ENCODE measurements around the gene COMMD4. TPM values are rescaled to one million over a fixed set of nuclear protein-coding genes. Genes with fewer than 3 reads are reported as not detected.
"Not testable (repeated sequence)": the region's sequence is repeated elsewhere in the genome, so short reads cannot be mapped to it uniquely, and the experiment has no call there.

Gene COMMD4
- total and polyA plus RNA-seq, 2 donors (not counting 3 experiments of a cell fraction or from before 2014, with no cell fraction given) = 114 to 244 TPM

DNA sequence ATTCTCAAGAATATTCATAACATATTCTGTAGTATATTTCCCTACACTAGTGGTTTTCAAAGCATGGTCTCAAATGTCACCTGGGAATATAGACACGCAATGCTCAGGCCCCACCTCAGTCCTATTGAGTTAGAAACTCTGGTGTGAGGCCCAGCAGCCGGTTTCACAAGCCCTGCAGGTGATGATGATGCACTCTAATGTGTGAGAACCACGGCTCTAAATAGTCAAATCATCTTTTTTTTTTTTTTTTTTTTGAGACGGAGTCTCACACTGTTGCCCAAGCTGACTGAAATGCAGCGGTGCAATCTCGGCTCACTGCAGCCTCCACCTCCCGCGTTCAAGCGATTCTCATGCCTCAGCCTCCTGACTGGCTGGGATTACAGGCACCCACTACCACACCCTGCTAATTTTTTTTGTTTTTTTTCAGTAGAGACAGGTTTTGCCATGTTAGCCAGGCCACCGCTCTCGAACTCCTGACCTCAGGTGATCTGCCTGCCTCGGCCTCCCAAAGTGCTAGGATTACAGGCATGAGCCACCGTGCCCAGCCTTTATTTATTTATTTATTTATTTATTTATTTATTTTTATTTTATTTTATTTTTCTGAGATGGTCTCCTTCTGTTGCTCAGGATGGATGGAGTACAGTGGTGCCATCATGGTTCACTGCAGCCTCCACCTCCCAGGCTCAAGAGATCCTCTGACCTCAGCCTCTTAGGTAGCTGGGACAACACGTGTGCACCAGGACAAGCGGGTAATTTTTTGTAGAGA is 2.0 kb upstream of the COMMD4 start:
- BruUV-seq (replicated peaks); FAIRE-seq; H3K27me3 ChIP-seq (ENCODE audit: control insufficient read depth in 2 of 2, insufficient read depth in 2 of 2, low read length in 2 of 2); H3K9ac ChIP-seq (replicated peaks; ENCODE audit: extremely low read depth, insufficient read depth, low read length); H3K27ac ChIP-seq (ENCODE audit: insufficient read depth, low read depth, low read length); H2AFZ ChIP-seq (ENCODE audit: low read depth, low read length); H3K9me3 ChIP-seq (replicated peaks; ENCODE audit: control insufficient read depth, insufficient read depth, low read length); H3K79me2 ChIP-seq (ENCODE audit: control insufficient read depth, insufficient read depth, low read length); POLR2A ChIA-PET; H3K36me3 ChIP-seq (ENCODE audit: control insufficient read depth in 2 of 2, extremely low read depth in 1 of 2, insufficient read depth in 2 of 2, low read length in 2 of 2); H4K20me1 ChIP-seq (replicated peaks; ENCODE audit: control insufficient read depth, extremely low read depth, insufficient read depth, low read length); intact Hi-C loops (cut with micrococcal nuclease); dilution Hi-C loops (cut with MboI; ENCODE audit: extremely low pct_ligation_motif_present, low sequenced_read_pairs); DNase-seq (ENCODE audit: low read depth, low spot score); H3K9me1 ChIP-seq (replicated peaks; ENCODE audit: control insufficient read depth, extremely low read depth, insufficient read depth, low read length); H3K4me3 ChIP-seq (replicated peaks in 1 of 3; ENCODE audit: insufficient read depth in 1 of 3, low read depth in 1 of 3, low read length in 3 of 3); H3K4me2 ChIP-seq (ENCODE audit: insufficient read depth, low read length): not testable (repeated sequence)
- CTCF ChIA-PET = interaction anchor here (1.1 kb wide), 1 partner anchor 34 kb away, joined by 3 read pairs; the partner anchor contains the start of gene MAN2C1
- peaks cover 10% of the 10 kb centered on the region for H3K4me1 ChIP-seq (ENCODE audit: control insufficient read depth, extremely low read depth, insufficient read depth, low read length)

DNA sequence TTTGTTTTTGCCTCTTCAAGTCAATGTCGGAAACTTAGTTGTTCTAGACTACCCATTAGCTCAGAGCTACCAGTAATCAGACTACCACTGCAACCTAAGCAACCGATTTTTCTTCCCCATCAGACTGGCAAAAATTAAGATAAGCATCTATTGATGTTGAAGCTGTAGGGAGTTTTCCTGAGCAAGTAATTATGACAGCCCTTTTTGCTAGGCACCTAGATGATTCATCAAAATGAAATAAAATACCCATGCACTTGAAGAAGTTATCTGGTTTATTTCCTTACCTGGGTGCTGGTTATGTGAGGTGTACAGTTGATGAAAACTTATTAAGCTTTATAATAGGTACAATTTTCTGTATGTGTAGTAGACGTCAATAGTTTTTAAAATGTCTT is 554 bp upstream of the COMMD4 start:
- ChIA-PET POLR2A (no interaction called here), CTCF (interaction anchor here (0.6 to 1.1 kb wide), 2 partner anchors 33 to 329 kb away, joined by 3 read pairs; partner anchors contain the start of gene MAN2C1)
- peak overlapping the region; percentile 30 for H2AFZ ChIP-seq (ENCODE audit: low read depth, low read length)
- peaks cover 10% of the 10 kb centered on the region for H3K4me1 ChIP-seq (ENCODE audit: control insufficient read depth, extremely low read depth, insufficient read depth, low read length)
- FAIRE-seq (no peak), DNase-seq (ENCODE audit: low read depth, low spot score) (no peak)
- TF ChIP-seq GATA2 (IDR thresholded peaks at IDR 0.05; ENCODE audit: insufficient read depth, insufficient read length, low read depth, low read length) (no peak), POLR2AphosphoS5 (IDR thresholded peaks at IDR 0.05; ENCODE audit: insufficient read depth, low read depth, low read length) (no peak), CTCF (IDR thresholded peaks at IDR 0.05; ENCODE audit: extremely low read depth in 1 of 2, insufficient read depth in 1 of 2, low read depth in 1 of 2, low read length in 2 of 2) (no peak), EZH2 (IDR thresholded peaks at IDR 0.05; ENCODE audit: borderline replicate concordance, low read depth, low read length, severe bottlenecking) (no peak), MYC (IDR thresholded peaks at IDR 0.05; ENCODE audit: low read depth, low read length) (no peak), POLR2A (IDR thresholded peaks at IDR 0.05; ENCODE audit: low read depth, low read length) (no peak), FOS (IDR thresholded peaks at IDR 0.05; ENCODE audit: borderline replicate concordance, insufficient read depth, low read length) (no peak), JUN (IDR thresholded peaks at IDR 0.05; ENCODE audit: borderline replicate concordance, insufficient read depth, insufficient read length, low read depth) (no peak)
- TF ChIP-seq, protein P1, sequence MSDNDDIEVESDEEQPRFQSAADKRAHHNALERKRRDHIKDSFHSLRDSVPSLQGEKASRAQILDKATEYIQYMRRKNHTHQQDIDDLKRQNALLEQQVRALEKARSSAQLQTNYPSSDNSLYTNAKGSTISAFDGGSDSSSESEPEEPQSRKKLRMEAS (IDR thresholded peaks at IDR 0.05; ENCODE audit: insufficient read depth, insufficient read length) = no peak
- H3K79me2 ChIP-seq (ENCODE audit: control insufficient read depth, insufficient read depth, low read length) = peaks cover 7% of the 10 kb centered on the region
- H3K9me3 ChIP-seq (replicated peaks; ENCODE audit: control insufficient read depth, insufficient read depth, low read length) = no peaks in the 10 kb centered on the region
- H3K27ac ChIP-seq (ENCODE audit: insufficient read depth, low read depth, low read length) = no peak overlapping the region
- intact Hi-C loops (cut with micrococcal nuclease) (no loop called here), dilution Hi-C loops (cut with MboI; ENCODE audit: extremely low pct_ligation_motif_present, low sequenced_read_pairs) (no loop called here)
- TSS peak; percentile 52 for BruUV-seq (replicated peaks)
- H3K4me3 ChIP-seq (replicated peaks in 1 of 3; ENCODE audit: insufficient read depth in 1 of 3, low read depth in 1 of 3, low read length in 3 of 3) = peak overlapping the region in 2 of 3 experiments; percentile 2 to 50
- peak overlapping the region; percentile 26 for H3K4me2 ChIP-seq (ENCODE audit: insufficient read depth, low read length)
- no peak overlapping the region for H3K9ac ChIP-seq (replicated peaks; ENCODE audit: extremely low read depth, insufficient read depth, low read length)
- no peaks in the 10 kb centered on the region for H4K20me1 ChIP-seq (replicated peaks; ENCODE audit: control insufficient read depth, extremely low read depth, insufficient read depth, low read length)
- peaks cover 0 to 8% of the 10 kb centered on the region in 2 experiments for H3K36me3 ChIP-seq (ENCODE audit: control insufficient read depth in 2 of 2, extremely low read depth in 1 of 2, insufficient read depth in 2 of 2, low read length in 2 of 2)
- no peaks in the 10 kb centered on the region for H3K27me3 ChIP-seq (ENCODE audit: control insufficient read depth in 2 of 2, insufficient read depth in 2 of 2, low read length in 2 of 2)
- H3K9me1 ChIP-seq (replicated peaks; ENCODE audit: control insufficient read depth, extremely low read depth, insufficient read depth, low read length) = no peaks in the 10 kb centered on the region

Measured in endothelial cell of umbilical vein (primary cell).